Cardiac septum (tissue), 1 donor: ENCODE data around the gene VPS11. TPM values are rescaled to one million over a fixed set of nuclear protein-coding genes. Genes with fewer than 3 reads are reported as not detected.
"Not testable (repeated sequence)": the region's sequence is repeated elsewhere in the genome, so short reads cannot be mapped to it uniquely, and the experiment has no call there.

ENCODE experiments used
- DNase-seq: peaks from one replicate; pipeline ENCODE4 v3.0.0-alpha.2; 2020; ENCODE audit warnings: low spot score
- intact Hi-C: fragments of 100-400 bp; cut with DNase I; formaldehyde crosslinking; loops from one replicate; pipeline ENCODE4 v1.14.0; 2022
- total RNA-seq: library from RNA; stranded (reverse); fragmentation: NEBNext Ultra II Directional; extraction: Animal tissue kit (Norgen Biotek cat#: 25700); gene quantifications from one replicate; pipeline ENCODE4 v1.2.1, GENCODE V29; 2021
- donor health status: DM: no; HTN: no; CAD: no.

Gene VPS11
- total RNA-seq, 1 donor from 2014 or later: 18.5 TPM

- intact Hi-C loops: no loop called here
Measured at GRCh38 chr11:119031912-119032280, 35.7 kb upstream of the VPS11 start.

GRCh38 chr11:119033421-119033820, 34.2 kb upstream of the VPS11 start:
- intact Hi-C loops, DNase-seq: not testable (repeated sequence)

More at GRCh38 chr11:119031912-119032280, 35.7 kb upstream of the VPS11 start:
- no peak for DNase-seq

- DNase-seq: no peak
- intact Hi-C loops: no loop called here
Measured at GRCh38 chr11:119034813-119035212, 32.8 kb upstream of the VPS11 start.

- DNase-seq: no peak
- intact Hi-C loops: no loop called here
Measured at GRCh38 chr11:119038884-119039283, 28.7 kb upstream of the VPS11 start.

- DNase-seq, intact Hi-C loops: not testable (repeated sequence)
Measured at GRCh38 chr11:119039471-119039870, 28.1 kb upstream of the VPS11 start.

- DNase-seq: no peak
- intact Hi-C loops: no loop called here
Measured at GRCh38 chr11:119041821-119042514, 25.6 kb upstream of the VPS11 start.

- intact Hi-C loops: no loop called here
- no peak for DNase-seq
Measured at GRCh38 chr11:119042927-119043326, 24.7 kb upstream of the VPS11 start.

- no peak for DNase-seq
- intact Hi-C loops: no loop called here
Measured at GRCh38 chr11:119044708-119045107, 22.9 kb upstream of the VPS11 start.

GRCh38 chr11:119046489-119046888, 21.1 kb upstream of the VPS11 start:
- intact Hi-C loops: no loop called here
- DNase-seq: no peak

- no peak for DNase-seq
Measured at GRCh38 chr11:119047205-119047604, 20.4 kb upstream of the VPS11 start.

GRCh38 chr11:119048644-119049043, 19.0 kb upstream of the VPS11 start:
- no peak for DNase-seq
- intact Hi-C loops: no loop called here

More at GRCh38 chr11:119047205-119047604, 20.4 kb upstream of the VPS11 start:
- intact Hi-C loops: no loop called here

- intact Hi-C loops: no loop called here
Measured at GRCh38 chr11:119049081-119049480, 18.5 kb upstream of the VPS11 start.

GRCh38 chr11:119051440-119052162, 16.0 kb upstream of the VPS11 start:
- no peak for DNase-seq
- intact Hi-C loops: no loop called here

More at GRCh38 chr11:119049081-119049480, 18.5 kb upstream of the VPS11 start:
- no peak for DNase-seq

GRCh38 chr11:119052163-119052814, 15.3 kb upstream of the VPS11 start:
- intact Hi-C loops: no loop called here
- DNase-seq: no peak

GRCh38 chr11:119054418-119054817, 13.2 kb upstream of the VPS11 start:
- intact Hi-C loops: no loop called here
- DNase-seq: no peak

GRCh38 chr11:119055901-119056300, 11.7 kb upstream of the VPS11 start:
- no peak for DNase-seq
- intact Hi-C loops: no loop called here

- DNase-seq: no peak
- intact Hi-C loops: no loop called here
Measured at GRCh38 chr11:119056421-119056999, 11.1 kb upstream of the VPS11 start.

- peak; percentile 99 for DNase-seq
- intact Hi-C loops: no loop called here
Measured at GRCh38 chr11:119057000-119057769, 10.4 kb upstream of the VPS11 start, which contains the start of gene HYOU1. HYOU1 (minus strand) TSS chr11:119057205; CDS start chr11:119056160, 1,045 bp downstream.

GRCh38 chr11:119059128-119059527, 8.5 kb upstream of the VPS11 start:
- intact Hi-C loops, DNase-seq: not testable (repeated sequence)
